Breast epithelium (tissue), 3 donors: ENCODE measurements around the gene EDC3.

Experiments used
- POLR2A ChIP-seq: fragments of 450-650 bp; IDR thresholded peaks from one replicate; pipeline ENCODE4 v1.6.1; 2016; ENCODE audit warnings: antibody characterized with exemption, mild to moderate bottlenecking, moderate library complexity
- POLR2AphosphoS5 ChIP-seq, 3 donors: sonication (generic); formaldehyde crosslinking; IDR thresholded peaks; one replicate each; pipeline ENCODE4 v1.6.1; 2017; ENCODE audit warnings: antibody characterized with exemption in 3 of 3

GRCh38 chr15:74730619-74731316 is 34.9 kb upstream of the EDC3 start:
- TF ChIP-seq POLR2A (no peak), POLR2AphosphoS5 (IDR thresholded peaks at IDR 0.05) (no peak)
